NCI-H1417 (cell line): Measurements from ENCODE around the gene ENTREP3.
"Not testable (repeated sequence)": the region's sequence is repeated elsewhere in the genome, so short reads cannot be mapped to it uniquely, and the experiment has no call there.

Experiments used
- DNase-seq, 3 experiments: peaks; one replicate each; lab custom pipeline; 2025; lab: John Stamatoyannopoulos, UW

The ENTREP3 gene

DNA sequence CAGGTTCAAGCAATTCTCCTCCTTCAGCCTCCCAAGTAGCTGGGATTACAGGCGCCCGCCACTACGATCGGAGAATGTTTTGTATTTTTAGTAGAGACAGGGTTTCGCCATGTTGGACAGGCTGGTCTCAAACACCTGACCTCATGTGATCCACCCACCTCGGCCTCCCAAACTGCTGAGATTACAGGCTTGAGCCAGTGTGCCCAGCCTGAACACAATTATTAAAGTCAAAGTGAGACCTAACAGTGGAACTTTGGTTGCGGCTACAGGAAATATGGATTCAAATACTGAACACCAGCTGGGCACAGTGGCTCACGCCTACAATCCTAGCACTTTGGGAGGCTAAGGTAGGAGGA, 29.9 kb downstream of the ENTREP3 start:
- DNase-seq, result not testable (repeated sequence)

DNA sequence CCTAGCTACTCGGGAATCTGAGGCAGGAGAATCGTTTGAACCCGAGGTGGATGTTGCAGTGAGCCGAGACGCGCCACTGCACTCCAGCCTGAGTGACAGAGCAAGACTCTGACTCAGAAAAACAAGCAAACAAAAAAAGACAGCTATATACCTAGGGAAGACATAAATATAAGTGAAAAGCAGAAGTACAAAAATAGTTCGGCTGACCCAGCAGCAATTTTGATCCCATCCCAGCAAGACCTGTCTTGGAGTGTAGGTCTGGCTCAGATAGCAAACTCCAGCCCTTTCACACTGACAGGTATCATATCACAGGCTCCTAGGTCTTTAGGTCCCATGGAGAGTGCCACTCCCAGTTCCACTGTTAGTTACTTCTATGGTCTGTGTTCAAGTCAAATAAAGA, 32.2 kb downstream of the ENTREP3 start:
- no peak for DNase-seq

DNA sequence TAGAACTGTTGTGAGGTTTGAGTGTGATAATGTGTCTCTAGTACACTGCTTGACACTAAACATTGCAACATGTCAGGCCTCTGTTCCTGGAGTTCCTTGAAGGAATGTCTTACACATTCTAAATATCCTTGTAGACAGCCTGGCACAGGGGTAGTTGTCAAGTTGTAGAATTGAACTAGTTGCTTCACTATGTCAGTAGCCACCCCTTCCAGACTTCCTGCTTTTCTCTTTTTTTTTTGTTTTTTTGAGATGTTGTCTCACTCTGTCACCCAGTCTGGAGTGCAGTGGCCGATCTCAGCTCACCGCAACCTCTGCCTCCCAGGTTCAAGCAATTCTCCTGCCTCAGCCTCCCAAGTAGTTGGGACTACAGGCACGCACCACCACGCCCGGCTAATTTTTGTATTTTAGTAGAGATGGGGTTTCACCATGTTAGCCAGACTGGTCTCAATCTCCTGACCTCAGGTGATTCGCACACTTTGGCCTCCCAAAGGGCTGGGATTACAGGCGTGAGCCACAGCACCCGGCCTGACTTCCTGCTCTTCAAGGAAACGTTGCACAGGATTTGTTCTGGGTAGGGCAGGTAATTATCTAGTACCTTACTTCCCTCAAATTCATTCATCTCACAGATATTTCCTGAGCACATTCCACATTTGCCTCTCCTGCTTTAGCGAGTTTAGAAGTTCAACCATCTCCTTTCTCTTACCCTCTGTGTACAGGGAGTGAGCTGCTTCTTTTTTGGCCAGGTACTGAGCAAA, 34.9 kb downstream of the ENTREP3 start:
- not testable (repeated sequence) for DNase-seq

DNA sequence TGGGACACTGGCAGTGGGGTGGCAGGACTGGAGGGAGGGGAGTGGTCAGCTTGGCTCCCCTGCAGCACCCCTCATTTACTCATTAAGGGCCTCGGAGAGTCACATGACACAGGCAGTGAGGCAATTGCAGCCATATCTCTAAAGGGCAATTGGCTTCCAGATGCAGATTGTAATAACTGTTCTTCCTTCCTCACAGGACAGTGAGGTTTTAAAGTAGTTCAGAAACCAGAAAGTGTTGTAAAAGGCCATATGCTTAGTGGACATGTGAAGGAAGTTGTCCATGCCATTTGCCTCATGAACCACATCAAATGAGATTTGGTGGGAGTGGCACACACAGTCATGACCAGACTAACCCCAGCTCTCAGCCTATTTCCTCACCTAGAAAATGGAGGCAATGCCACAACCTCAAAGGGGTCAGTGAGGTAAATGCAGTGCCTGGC, 35.7 kb downstream of the ENTREP3 start:
- peak in 2 of 3 experiments; percentile 24 to 87 for DNase-seq

DNA sequence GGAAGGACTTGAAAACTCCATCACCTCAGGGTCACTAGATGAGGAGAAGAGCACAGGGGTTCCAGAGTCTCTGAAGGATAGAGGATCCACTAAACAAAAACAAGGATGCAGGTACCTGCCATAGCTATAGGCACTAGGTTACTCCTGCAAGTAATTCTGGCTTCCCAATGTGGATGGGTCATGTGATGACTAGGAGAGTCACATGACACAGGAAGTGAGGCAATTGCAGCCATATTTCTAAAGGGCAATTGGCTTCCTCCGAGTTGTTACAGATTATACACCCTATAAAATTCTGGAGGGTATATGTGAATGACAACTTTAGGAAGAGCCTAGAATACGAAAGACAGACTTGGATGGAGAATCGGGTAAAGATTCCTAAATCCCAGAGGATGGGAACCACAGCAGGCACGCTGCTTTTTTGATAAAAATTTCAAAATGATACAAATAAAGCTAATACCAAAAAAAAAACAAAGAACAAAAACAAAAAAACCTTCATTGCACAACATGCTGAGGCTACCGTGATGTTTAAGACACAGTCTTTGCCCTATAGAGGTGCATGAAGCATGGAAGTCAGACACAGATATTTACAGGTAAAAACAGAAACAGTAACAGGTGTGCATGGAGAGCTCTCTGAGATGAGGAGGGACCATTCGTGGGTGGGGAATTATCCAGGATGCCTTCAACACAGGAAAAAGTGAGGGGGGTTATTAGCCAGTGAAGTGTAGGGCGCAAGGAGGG, 36.3 kb downstream of the ENTREP3 start:
- DNase-seq, result peak; percentile 27 to 99 (median 56)

DNA sequence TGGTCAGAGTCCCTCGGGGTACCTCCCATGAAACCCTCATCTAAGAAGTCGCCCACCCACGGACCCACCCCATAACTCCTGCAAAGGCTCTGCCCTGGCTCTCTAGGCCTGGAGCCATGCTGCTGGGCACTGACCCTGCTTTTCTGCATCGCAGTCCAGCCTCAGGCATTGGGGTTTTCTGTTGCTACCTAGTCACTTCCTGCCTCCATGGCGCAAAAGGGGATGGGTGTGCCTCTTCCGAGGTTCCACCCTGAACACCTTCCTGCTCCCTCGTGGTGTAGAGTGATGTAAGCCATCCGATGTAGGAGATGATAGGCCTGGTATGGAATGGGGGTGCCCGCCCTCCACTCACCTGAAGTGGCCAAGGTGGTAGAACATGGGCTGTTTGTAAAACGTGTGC, 40.6 kb downstream of the ENTREP3 start:
- not testable (repeated sequence) for DNase-seq

DNA sequence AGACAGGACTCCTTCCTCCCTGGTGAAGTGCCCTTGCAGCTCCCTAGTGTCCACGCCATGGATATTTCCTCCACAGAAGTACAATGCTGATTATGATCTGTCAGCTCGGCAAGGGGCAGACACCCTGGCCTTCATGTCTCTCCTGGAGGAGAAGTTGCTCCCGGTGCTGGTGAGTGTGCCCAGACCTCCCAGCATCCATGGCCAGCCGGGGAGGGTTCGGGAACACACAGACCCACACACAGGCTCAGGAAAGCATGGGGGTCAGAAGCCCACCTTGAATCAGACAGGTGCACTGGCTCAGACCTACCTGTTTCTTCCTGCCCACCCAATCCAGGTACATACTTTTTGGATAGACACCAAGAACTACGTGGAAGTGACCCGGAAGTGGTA, 43.2 kb downstream of the ENTREP3 start:
- DNase-seq, result not testable (repeated sequence)

DNA sequence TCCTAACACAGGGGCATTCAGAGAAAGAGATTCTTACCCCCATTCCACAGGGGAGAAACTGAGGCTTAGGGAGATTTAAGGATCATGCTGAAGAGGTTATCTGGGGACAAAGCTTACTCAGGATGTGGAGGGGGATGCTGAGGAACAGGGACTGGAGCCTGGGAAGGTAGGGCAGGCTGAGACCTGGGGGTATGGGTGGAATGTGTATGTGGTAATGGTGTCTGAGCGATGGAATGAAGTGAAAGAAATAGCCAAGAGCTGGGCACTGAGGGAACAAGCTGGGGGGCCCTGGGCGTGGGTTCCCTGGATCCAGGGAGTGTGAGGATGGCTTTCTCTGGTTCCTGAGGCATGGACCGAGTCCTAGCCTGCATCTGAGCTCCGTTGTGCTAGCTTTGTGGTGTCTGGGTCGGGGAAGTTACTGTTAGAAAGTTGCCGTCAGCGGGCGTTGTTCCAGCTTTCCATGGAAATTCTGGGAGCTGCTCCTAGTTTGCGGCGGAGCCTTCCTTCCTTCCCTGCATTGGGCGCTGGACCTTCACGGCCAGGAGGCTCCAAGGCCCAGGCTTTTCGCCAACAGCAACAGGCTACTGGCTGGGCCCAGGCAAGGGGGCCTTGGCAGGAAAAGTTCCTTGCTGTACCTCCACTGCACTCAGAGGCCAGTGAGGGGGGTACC, 43.8 kb downstream of the ENTREP3 start:
- DNase-seq, result not testable (repeated sequence)

DNA sequence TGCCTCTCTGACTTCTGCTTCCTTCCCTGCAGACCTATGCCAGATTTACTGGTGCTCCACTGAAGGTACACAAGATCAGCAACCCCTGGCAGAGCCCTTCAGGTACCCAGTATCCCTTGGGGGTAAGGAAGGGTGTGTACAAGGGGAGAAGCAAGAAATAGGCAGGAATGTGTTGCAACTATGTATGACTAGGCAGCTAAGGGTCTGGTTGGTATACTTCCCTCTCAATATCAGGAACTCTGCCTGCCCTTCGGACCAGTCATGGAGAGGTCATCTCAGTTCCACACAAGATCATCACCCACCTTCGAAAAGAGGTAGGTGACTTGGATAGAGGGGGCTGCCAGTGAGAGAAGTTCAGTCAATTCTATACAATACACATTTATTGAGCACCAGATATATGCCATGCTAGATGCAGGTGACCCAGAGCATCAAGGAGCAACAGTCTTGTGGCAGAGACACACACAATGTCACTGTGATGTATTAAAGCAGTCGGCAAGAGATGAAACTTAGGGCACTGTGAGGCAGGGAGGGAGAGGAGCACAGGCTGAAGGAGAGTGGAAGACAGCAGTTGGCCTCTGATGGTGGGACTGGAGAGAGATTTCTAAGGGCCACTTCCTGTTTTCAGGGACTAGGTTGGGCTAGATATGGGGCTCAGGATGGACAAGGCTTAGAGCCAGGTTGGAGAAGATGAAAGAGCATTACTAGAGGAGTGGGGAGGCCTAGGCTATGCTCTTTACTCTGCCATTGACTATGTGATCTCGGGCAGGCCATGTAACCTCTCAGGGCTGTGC, 44.8 kb downstream of the ENTREP3 start:
- DNase-seq, result no peak

DNA sequence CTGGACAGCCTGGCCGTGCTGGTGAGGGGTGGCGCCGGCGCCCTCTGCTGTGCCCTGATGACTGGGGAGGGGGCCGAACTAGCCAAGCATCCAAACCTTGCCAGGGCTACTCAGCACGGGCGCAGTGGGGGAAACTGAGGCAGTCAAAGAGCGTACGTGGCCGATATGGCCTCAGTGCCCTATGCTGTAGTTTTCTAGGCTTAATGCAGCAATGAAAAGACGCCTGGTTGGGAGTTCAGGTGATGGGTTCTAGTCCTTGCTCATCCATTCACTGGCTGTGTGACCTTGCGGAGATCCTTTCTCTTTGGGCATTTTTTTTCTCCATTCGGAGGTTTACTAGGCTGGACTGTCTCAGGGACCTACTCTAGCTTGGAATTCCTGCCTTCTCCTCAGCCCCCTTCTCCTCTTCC, 46.0 kb downstream of the ENTREP3 start:
- no peak for DNase-seq

DNA sequence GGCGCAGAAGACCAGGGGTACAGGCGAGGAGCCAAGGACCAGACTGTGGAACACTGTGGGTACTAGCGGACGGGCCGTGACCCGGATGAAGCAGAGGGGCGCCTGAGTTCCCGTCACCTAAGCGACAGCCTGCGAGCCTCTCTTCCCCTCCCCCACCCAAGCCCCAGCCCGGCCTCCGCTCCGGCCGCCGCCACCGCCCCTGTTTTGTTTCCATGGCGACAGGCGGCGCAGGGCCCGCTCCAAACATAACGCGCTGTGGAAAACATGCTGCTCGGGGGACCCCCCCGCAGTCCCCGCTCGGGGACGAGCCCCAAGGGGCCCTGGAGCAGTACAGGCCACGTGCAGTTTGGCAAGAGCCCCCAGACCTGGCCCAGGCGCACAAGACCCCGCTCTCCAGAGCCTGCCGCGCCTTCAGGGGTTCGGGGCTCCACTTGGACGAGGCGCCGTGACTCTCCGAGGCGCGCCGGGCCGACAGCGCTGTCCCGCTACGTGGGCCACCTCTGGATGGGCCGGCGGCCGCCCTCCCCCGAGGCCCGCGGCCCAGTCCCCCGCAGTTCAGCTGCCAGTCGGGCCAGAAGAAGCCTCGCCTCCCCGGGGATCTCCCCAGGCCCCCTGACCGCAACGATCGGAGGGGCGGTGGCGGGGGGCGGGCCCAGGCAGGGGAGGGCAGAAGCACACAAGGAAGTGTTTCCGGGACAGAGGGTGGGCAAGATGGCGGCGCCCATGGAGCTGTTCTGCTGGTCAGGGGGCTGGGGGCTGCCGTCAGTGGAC, 46.6 kb downstream of the ENTREP3 start, which contains the start of gene MTX1:
TSS of gene MTX1 (plus strand) at position 155 of the 771 bp plus-strand sequence. CDS start at position 265, 110 bp downstream.
- peak; percentile 90 to 94 (median 91) for DNase-seq

DNA sequence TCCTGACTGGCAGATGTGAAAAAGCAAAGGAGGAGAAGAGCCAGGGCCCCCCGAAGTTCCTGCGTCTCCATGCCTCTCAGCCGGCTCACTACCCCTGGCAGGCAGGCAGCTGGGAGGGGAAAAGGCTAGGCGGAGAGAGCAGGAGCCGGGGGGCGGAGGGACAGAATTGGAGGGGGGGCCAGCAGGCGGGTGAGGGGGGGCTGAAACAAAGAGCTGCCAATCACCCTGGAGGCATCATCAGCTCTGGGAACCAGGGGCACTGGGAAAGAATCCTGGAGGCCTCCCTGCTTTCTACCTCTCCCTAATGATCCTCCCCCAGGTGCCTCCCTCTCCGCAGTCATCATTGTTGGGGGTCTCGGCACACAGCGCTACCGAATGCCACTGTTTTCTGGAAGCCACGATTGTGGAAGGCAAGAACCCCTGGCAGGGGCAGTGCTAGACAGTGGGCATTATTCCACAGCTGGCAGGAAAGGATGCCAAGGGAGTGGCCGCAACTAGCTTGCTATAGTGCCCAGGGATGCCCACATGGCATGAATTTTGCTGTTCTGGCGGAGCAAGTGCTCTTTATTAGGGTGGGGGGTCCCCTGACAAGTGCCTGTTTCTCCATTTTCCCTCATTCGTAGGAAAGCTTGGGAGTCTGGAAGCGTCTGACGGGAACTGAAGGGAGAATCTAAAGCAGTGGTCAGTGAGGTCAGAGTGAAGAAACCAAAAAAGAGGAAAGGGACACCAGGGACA, 47.3 kb downstream of the ENTREP3 start, which contains the start of gene THBS3:
TSS of gene THBS3 (minus strand) at position 92 of the 735 bp plus-strand sequence. CDS start at position 71, 21 bp downstream.
- peak in 2 of 3 experiments; percentile 76 to 89 for DNase-seq

DNA sequence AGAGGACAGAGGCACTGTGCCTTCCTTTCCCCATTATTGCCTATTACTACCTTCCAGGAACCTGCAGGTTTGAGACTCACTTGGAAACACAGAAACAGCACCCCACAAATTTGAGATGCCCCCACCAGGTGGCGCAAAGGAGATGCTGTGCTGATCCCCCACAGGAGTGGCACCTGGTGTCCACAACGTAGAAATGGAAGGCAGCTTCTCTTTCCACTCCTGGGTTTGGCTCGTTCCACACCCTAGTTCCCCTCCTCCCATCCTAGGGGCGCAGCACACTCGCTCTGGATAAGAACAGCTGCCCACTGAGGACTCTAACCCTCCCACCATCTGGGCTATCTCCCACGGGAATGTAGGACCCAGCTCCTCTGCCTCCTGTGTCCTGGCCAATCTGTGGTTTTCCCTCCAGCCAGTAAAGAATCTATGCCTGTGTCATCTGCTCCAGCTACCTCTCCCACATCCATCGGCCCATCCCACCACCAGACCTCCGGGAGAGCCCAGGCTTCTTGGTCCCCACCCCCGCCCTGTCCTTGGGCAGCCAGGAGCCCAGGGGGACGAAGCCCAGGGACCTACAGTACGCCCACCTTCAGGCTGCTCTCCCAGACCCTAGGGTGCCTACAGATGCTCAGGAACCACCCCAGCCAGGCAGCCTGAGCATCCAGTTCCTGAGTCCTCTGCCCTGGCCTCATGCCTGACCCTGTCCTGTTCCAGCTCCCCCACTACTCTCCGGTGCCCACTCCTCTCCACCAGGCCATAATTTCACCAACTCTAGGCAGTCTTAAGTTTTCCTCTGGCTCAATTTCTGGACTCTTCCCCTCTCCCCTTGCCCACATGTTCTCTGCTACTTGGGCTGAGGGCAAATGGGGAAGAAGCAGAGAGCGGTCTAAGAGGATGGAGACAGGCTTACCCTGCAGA, 48.1 kb downstream of the ENTREP3 start:
- peak; percentile 86 to 96 (median 94) for DNase-seq

DNA sequence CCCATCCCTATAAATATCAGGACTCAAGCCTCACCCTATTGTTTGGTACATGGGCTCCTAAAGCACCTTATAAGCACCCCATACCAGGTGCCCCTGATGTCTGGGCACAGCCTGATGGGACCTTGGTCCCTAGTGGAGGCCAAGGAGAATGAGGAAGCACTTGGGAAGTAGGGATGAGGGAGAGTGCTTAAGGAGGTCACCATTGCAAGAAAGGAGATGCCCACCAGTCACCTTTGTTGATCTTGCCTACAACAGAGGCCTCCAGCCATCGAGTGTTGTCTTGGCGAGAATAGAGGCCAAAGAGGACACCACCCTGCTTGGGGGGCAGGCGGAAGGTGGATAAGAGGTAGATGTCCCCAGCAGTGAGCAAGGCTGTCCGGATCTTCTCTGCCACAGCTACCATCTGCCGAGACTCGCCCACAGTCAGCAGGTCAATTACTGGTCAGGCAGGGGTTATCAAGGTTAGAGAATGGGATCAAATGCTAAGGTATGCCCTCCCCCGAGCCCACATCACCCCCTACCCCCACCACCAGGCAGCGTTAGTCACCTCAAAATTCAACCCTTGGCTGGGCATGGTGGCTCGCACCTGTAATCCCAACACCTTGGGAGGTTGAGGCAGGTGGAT, 49.2 kb downstream of the ENTREP3 start:
- DNase-seq, result no peak

DNA sequence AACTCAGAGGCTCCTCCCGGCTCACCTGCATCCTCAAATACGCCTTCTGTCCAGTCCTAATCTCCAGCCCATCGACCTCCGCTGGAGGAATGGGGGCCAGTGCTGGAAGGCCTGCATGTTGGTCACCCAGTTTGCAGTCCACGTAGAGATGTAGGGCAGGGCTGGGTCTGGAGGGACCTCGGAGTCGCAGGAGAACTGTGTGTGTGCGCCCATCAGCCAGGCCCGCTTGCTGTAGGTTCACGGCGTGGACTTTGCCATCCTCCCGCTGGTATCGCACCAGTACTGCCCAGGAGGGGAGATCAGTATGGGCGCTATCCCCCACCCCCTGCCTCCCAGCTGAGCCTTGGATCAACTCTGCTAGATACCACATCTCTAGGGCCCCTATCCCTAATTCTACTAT, 50.2 kb downstream of the ENTREP3 start:
- DNase-seq, result no peak

DNA sequence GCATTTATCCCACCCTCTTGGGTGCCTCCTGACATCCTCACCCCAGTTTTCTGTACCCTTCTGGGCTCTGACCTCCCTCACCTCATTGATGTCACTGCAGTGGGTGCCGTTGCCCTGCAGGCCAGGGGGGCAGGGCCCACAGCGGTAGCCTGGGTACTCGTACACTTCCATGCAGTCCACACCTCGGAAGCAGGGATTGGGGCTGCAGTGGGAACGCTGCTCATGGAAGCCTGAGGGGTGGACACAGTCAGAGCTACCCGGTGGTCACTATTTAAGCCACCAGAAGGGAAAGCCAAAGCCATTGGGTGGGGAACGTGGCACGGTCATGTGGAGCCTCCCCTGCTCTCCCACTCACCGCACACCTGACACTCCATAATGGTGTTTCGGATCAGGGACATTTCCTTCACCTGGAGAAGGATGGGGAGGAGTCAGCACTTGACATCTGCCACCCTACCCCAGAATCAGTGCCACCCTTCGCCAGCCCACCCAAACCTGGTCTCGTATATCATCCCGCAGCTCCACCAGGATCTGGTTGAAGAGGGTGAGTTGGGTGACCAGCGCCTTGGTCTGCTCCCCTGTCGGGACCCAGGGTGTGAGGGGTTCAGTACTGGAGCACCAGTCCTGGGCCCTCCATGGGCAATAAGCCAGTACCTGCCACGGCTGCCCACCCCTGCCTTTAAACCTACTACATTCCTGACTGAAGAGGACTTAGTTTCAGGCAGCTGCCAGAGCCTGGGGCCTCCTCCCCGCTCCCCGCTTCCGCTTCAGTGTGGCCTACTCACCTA, 52.4 kb downstream of the ENTREP3 start:
- no peak for DNase-seq

DNA sequence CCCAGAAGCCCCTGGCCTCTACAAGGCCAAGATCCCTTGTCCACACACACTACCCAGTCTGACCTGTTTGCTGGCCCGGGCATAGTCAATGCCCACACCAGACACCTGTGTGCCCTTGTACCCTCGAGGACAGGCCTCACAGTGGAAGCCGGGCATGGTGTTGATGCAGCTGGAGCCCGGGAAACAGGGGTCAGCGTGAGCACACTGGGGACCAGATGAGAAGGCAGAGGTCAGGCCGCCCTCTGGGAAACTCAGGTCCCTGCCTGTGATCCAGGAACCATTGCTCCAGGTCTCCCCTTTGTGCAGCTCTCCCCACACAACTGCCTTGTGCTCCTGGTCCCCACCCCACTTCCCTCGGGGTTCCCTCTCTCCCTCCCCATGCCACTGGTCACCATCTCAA, 53.1 kb downstream of the ENTREP3 start:
- DNase-seq, result no peak

DNA sequence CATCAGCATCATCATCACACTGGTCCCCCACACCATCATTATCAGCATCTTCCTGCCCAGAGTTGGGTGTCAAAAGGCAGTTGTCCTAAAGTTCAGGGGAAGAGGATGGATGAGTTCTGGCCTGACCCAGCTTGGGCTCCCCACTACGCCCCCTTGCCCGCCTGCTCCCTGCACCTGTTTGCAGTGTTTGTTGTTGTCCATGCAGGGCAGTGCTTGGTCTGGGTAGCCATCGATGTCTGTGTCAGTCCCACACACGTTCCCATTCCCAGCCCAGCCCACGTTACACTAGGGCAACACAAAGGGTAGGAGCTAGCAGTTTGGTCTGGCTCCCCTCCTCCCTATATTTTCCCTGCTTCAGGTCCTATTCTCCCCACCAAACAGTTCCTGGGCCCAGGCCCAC, 54.4 kb downstream of the ENTREP3 start:
- no peak for DNase-seq
